Measurements from ENCODE around the gene PNPLA3. TPM values are rescaled to one million over a fixed set of nuclear protein-coding genes. Genes with fewer than 3 reads are reported as not detected.

Gene PNPLA3
- total and polyA plus RNA-seq, 8 donors = 0.34 to 2.4 (median 0.50) TPM

GRCh38 chr22:43993072-43993760 lies 69.6 kb downstream of the PNPLA3 start:
- Histone ChIP-seq H3K9me3 (no peaks in the 10 kb centered on the region), H3K27me3 (no peaks in the 10 kb centered on the region), H3K4me1 (peaks cover 0 to 13% of the 10 kb centered on the region in 2 donors), H3K36me3 (peaks cover 0 to 82% of the 10 kb centered on the region in 2 donors), H3K4me3 (no peak overlapping the region), H3K27ac (no peak overlapping the region)
- intact Hi-C loops (cut with DNase I) = loop anchor here in 1 of 2 donors (5.0 to 10.0 kb wide), 2 partner anchors 89 to 632 kb away; no protein-coding TSS in a partner anchor
- TF ChIP-seq CTCF (IDR thresholded peaks at IDR 0.05) = peak; percentile 96 to 97
- ATAC-seq = peak; percentile 90
- peak; percentile 38 to 75 (median 54) for DNase-seq

- peaks cover 0 to 82% of the 10 kb centered on the region in 2 donors for H3K36me3 ChIP-seq
- no peak for TF ChIP-seq CTCF (IDR thresholded peaks at IDR 0.05)
- no peak overlapping the region for H3K4me3 ChIP-seq
These were observed 70.4 kb downstream of the PNPLA3 start for GRCh38 chr22:43994006-43994405.

DNA sequence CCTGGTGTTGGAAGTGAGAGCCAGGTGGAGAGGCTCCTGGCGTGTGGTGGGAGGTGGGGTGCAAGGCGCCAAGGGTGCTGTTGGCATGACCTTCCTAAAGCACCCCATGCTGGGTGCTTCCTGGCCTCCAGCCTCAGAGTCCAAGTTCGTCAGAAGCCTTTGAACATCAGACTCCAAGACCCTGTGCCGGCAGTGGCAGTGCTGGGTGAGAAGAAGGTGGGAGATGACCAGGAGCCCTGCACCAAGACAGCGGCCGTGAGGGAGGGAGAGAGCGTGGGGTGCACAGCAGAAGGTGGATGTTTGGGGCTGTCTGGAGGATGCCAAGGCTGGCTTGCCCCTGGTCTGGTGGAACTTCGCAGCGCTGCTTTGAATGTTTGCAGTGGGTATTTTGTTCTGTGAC lies 70.8 kb downstream of the PNPLA3 start:
- TF ChIP-seq CTCF (IDR thresholded peaks at IDR 0.05) = no peak
- Histone ChIP-seq H3K9me3 (no peaks in the 10 kb centered on the region), H3K4me1 (peaks cover 0 to 13% of the 10 kb centered on the region in 2 donors), H3K27me3 (no peaks in the 10 kb centered on the region), H3K27ac (no peak overlapping the region), H3K4me3 (no peak overlapping the region), H3K36me3 (peaks cover 0 to 80% of the 10 kb centered on the region in 2 donors)
- DNase-seq = no peak
- intact Hi-C loops (cut with DNase I) = loop anchor here in 1 of 2 donors (5.0 to 10.0 kb wide), 2 partner anchors 88 to 630 kb away; no protein-coding TSS in a partner anchor
- no peak for ATAC-seq

More at GRCh38 chr22:43994006-43994405, 70.4 kb downstream of the PNPLA3 start:
- no peaks in the 10 kb centered on the region for H3K27me3 ChIP-seq
- H3K4me1 ChIP-seq = peaks cover 0 to 13% of the 10 kb centered on the region in 2 donors
- H3K27ac ChIP-seq = no peak overlapping the region
- DNase-seq = no peak
- ATAC-seq = no peak
- intact Hi-C loops (cut with DNase I) = loop anchor here in 1 of 2 donors (5.0 to 10.0 kb wide), 2 partner anchors 88 to 631 kb away; no protein-coding TSS in a partner anchor
- H3K9me3 ChIP-seq = no peaks in the 10 kb centered on the region

DNA sequence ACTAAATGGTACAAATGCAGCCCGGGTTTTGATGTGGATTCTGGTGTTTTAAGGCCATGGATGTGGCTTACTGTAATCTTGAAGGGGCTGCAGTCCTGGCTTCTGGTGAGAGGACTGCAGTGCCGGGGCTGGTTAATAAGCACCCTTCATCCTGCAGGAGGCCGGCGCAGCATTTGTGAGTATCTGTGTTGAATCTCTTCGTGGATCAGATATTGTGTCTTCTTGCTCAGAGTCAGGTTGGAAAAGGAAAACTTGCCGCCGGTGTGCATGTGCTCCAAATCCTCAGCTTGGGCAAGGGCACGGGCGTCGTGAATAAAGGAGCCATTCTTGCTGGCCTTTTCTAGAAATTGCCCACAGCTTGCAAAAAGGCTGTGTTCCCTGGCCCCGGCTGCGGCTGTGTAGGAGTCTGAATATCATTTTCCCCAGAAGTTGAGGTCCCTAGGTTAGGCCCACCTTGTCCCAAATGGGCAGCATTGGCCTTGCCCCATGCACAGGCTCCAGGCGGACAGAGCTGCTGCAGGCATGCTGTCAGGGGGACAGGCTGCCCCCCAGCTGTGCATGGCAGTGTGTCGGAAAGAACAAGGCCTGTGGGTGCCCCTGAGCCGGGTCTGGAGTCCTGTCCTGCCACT lies 71.6 kb downstream of the PNPLA3 start:
- ATAC-seq (no peak), DNase-seq (no peak)
- intact Hi-C loops (cut with DNase I) = loop anchor here in 1 of 2 donors (10.0 kb wide), 1 partner anchor 630 kb away; no protein-coding TSS in a partner anchor
- Histone ChIP-seq H3K4me1 (peaks cover 0 to 13% of the 10 kb centered on the region in 2 donors), H3K27ac (peak overlapping the region in 1 of 2 donors; percentile 65), H3K4me3 (no peak overlapping the region), H3K9me3 (no peaks in the 10 kb centered on the region), H3K36me3 (peaks cover 0 to 74% of the 10 kb centered on the region in 2 donors), H3K27me3 (no peaks in the 10 kb centered on the region)
- no peak for TF ChIP-seq CTCF (IDR thresholded peaks at IDR 0.05)

DNA sequence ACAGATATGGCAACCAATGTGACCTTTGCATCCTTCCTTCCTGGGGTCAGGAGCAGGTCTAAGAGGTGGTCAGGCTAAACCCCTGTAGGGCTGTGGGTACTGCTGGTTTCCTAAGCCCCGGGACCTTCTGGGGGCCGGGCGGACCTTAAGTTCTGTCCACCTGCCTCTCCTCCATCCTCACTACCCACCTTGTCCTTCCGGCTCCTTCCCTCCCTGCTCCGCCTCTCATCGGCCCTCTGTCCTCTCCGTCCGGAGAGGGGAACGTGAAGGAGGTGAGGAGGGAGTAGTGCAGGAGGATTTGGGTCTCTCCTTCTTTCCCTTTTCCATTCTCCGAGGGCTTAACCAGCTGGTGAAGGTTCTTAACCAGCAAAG lies 72.2 kb downstream of the PNPLA3 start:
- Histone ChIP-seq H3K4me3 (peak overlapping the region in 1 of 2 donors; percentile 29), H3K27me3 (no peaks in the 10 kb centered on the region), H3K36me3 (peaks cover 0 to 68% of the 10 kb centered on the region in 2 donors), H3K4me1 (peaks cover 0 to 13% of the 10 kb centered on the region in 2 donors), H3K9me3 (no peaks in the 10 kb centered on the region), H3K27ac (peak overlapping the region in 1 of 2 donors; percentile 65)
- DNase-seq (no peak), ATAC-seq (no peak)
- intact Hi-C loops (cut with DNase I) = loop anchor here in 1 of 2 donors (10.0 kb wide), 1 partner anchor 629 kb away; no protein-coding TSS in a partner anchor
- no peak for TF ChIP-seq CTCF (IDR thresholded peaks at IDR 0.05)
